HG02763 (cell line): Measurements from ENCODE around the gene CACNA1G.
A peak's percentile ranks its signal among the peaks of the same experiment; 100 is the strongest.

ENCODE experiments used
- ATAC-seq: cut with Tn5 transposase; IDR thresholded peaks from one replicate; pipeline ENCODE4 v1.9.1; 2021; ENCODE audit warnings: mild to moderate bottlenecking, moderate library complexity; ENCODE audit not compliant: unreplicated experiment

The CACNA1G gene

DNA sequence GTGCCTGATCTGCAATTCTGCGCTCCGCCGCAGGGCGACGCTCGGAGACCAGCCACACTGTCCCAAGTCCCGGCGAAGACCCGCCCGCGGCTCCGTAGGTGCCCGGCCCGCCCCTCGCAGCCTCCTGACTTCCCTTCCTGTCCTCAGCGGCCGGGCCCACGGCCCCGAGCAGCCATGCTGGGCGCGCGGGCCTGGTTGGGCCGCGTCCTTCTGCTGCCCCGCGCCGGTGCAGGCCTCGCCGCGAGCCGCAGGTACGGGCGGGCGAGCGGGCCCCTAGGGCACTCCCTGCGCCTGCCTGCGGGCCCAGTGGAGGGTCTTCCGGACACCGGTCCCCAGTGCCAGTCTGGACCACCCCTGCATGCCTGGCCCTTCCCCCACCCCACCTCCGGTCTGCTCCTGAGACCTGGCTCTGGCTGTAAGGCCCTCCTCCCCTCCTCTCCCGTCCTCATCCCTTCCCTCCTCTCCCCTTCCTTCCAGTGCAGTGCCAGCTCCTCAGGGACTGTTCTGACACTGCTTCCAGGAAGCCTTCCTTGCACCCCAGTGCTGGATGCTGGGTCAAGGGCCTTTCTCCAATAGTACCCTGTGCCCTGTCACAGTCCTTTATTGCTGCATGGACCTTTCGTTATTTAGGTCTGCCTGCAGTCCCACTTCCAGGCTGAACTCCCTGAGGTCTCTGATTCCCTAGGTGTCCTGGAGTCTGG is 13.3 kb upstream of the CACNA1G start, which contains the start of gene SPATA20:
SPATA20 (plus strand) TSS at position 140 of the 701 bp plus-strand sequence; CDS start at position 175, 35 bp downstream.
- ATAC-seq: peak; percentile 63

- no peak for ATAC-seq
Observed at GRCh38 chr17:50547736-50548083, 12.8 kb upstream of the CACNA1G start.

DNA sequence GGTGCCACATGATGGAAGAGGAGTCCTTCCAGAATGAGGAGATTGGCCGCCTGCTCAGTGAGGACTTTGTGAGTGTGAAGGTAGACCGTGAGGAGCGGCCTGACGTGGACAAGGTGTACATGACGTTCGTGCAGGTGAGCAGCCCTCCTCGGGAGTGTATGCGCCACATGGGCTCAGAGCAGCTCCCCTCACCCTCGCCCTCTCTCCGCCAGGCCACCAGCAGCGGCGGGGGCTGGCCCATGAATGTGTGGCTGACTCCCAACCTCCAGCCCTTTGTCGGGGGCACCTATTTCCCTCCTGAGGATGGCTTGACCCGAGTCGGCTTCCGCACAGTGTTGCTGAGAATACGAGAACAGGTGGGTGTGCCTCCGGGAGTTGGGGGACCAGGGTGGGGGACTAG is 11.7 kb upstream of the CACNA1G start:
- ATAC-seq: no peak

GRCh38 chr17:50549256-50549941 is 11.1 kb upstream of the CACNA1G start:
- no peak for ATAC-seq

- ATAC-seq: no peak
Observed at GRCh38 chr17:50549969-50550368, 10.5 kb upstream of the CACNA1G start.

GRCh38 chr17:50550661-50551432 is 9.7 kb upstream of the CACNA1G start:
- no peak for ATAC-seq

- no peak for ATAC-seq
Observed at GRCh38 chr17:50551433-50551815, 9.1 kb upstream of the CACNA1G start.

- ATAC-seq: no peak
Observed at GRCh38 chr17:50551884-50552283, 8.6 kb upstream of the CACNA1G start.

GRCh38 chr17:50554201-50554600 is 6.3 kb upstream of the CACNA1G start:
- no peak for ATAC-seq

DNA sequence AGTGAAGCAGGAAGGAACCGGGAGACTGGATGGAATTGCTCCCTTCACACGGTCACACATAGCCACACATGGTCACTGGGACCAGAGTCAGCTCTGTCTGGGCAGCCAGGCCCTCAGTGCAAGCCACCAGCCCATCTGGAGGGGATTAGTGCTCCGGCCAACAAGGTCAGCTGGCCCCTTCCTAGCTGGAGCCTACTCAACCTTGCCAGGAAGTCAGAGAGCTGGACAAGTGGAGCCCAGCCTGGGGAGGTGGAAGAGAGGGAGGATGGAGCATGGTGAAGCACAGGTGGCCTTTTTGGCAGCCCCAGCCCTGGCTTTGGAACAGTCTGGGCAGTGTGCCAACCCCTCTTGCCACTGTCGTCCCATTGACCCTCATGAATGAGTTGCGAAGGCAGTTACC is 3.7 kb upstream of the CACNA1G start:
- no peak for ATAC-seq

- ATAC-seq: no peak
Observed at GRCh38 chr17:50557630-50558029, 2.9 kb upstream of the CACNA1G start.

- ATAC-seq: no peak
Observed at GRCh38 chr17:50558091-50558490, 2.4 kb upstream of the CACNA1G start.

GRCh38 chr17:50558581-50558940 is 2.0 kb upstream of the CACNA1G start:
- no peak for ATAC-seq

GRCh38 chr17:50558941-50559614 is 1.4 kb upstream of the CACNA1G start:
- ATAC-seq: no peak

DNA sequence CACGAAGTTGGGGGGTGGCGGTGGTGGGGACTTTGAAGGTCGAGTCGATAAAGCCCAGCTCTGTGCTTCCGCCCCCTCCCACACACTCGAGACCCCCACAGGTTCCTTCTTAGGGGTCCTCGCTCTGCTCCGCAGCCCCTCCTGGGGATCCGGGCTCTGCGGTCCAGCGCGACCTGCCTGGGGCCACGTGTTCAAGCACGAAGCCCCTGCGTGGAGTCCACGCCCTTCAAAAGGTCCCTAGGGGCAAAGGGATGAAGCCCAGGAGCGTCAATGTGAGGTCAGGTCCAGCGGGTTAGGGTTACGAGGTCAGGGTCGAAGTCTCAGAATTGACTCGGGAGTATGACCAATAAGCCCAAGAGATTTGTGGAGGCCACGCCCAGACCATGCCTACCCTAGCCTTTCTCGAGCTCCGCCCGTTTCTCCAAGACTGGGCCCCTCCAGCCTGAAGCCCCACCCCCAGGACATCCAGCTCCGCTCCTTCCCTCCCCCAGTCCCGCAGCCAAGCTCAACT is 786 bp upstream of the CACNA1G start:
- no peak for ATAC-seq

DNA sequence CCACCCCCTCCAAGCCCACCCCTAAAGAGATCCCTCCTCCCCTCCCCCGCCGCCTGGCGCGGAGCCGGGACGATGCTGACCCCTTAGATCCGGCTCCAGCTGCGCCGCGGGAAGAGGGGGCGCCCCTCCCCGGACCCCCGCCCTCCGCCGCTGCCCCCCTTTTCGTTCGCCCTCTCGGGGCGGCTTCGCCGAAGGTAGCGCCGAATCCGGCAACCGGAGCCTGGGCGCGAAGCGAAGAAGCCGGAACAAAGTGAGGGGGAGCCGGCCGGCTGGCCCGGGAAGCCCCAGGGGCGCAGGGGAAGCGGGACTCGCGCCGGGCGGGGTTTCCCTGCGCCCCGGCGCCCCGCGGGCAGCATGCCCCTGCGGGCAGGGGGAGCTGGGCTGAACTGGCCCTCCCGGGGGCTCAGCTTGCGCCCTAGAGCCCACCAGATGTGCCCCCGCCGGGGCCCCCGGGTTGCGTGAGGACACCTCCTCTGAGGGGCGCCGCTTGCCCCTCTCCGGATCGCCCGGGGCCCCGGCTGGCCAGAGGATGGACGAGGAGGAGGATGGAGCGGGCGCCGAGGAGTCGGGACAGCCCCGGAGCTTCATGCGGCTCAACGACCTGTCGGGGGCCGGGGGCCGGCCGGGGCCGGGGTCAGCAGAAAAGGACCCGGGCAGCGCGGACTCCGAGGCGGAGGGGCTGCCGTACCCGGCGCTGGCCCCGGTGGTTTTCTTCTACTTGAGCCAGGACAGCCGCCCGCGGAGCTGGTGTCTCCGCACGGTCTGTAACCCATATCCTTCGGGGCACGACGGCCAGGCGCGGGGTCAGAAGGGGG is 623 bp downstream of the CACNA1G start:
- ATAC-seq: no peak

- no peak for ATAC-seq
Observed at GRCh38 chr17:50561746-50562141, 1.2 kb downstream of the CACNA1G start.

DNA sequence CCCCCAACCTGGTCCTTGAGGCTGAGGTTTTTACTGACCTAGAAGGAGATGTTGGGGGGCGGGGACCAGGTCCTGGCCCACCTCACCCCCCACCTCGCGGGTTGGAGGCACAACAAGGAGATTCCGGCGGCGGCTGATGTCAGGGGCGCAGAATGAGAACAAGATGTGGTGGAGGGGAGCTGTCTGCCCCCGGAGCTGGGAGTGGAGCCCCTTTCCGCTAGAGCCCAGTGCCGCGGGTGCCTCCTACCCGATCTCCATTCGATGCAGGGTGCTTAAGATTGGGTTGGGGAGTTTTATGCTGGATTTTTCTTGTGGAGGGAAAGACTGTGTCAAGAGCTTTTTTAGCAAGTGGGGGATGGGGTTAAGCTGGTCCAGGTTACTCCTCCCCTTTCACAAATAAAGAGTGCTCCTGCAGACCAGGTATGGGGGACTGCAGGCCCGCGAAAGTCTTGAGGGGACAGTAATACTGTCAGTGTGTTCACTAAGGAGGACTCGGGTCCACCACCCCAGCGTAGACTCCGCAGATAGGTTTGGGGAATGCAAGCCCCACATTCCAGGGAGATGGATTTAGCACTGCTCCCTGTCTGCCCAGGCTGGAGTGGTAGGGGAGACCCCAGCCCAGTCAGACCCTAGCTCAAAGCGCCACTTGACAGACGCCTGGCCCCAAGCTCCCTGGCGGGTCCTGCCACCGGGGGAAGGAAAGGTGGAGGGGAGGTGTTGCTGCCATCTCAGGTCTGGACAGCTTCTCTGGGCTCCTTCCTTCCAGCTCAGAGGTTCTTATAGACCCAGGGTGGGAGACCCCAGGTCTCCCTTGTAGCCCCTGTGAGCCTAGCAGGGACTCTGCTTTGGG is 2.0 kb downstream of the CACNA1G start:
- ATAC-seq: no peak

- ATAC-seq: no peak
Observed at GRCh38 chr17:50563092-50563511, 2.6 kb downstream of the CACNA1G start.
